Mucosa of descending colon (tissue), 3 donors: ENCODE results near the gene PPDPF. TPM values are rescaled to one million over a fixed set of nuclear protein-coding genes. Genes with fewer than 3 reads are reported as not detected.

Experiments used
- ATAC-seq: fragments of 200-7000 bp; cut with Tn5 transposase; one replicate; pipeline ENCODE4 v1.9.1; 2020; ENCODE audit warnings: mild to moderate bottlenecking, moderate library complexity
- DNase-seq, 3 donors: peaks; one replicate each; pipeline ENCODE4 v3.0.0-alpha.2; 2020
- H3K36me3 ChIP-seq: fragments of 200-600 bp; one replicate; pipeline ENCODE4 v1.8.0; 2021; ENCODE audit warnings: low read depth, mild to moderate bottlenecking
- H3K4me1 ChIP-seq: fragments of 200-600 bp; one replicate; pipeline ENCODE4 v1.8.0; 2021; ENCODE audit warnings: low read depth, mild to moderate bottlenecking
- H3K4me3 ChIP-seq: fragments of 200-600 bp; one replicate; pipeline ENCODE4 v1.8.0; 2021; ENCODE audit warnings: mild to moderate bottlenecking
- H3K9me3 ChIP-seq: fragments of 200-600 bp; one replicate; pipeline ENCODE4 v1.8.0; 2021; ENCODE audit warnings: mild to moderate bottlenecking
- CTCF ChIP-seq: fragments of 200-600 bp; IDR thresholded peaks from one replicate; pipeline ENCODE4 v1.8.0; 2022; ENCODE audit warnings: antibody characterized with exemption, mild to moderate bottlenecking
- intact Hi-C, 2 donors: fragments of 100-400 bp; cut with DNase I in 1 of 2; cut with micrococcal nuclease in 1 of 2; formaldehyde crosslinking; loops; one replicate each; pipeline versions ENCODE4 v1.11.0 to v1.11.1; 2022; cut with DNase I, micrococcal nuclease
- total RNA-seq, 3 donors: library from RNA; stranded (reverse); fragmentation: NEBNext Ultra II Directional in 2 of 3; extraction: Animal tissue kit (Norgen Biotek cat#: 25700) in 2 of 3; gene quantifications; one replicate each; pipeline versions ENCODE4 v1.2.1 to v1.2.4, GENCODE V29; 2021 to 2023
- donor health status: DM: no; HTN: no; CAD: no; lungs with moderate emphysema.
- donor health status: DM: no; HTN: no; CAD: no.
- donor health status: DM: no; HTN: yes; CAD: no.

The PPDPF gene
- total RNA-seq, 3 donors from 2014 or later: 263 to 672 (median 537) TPM

DNA sequence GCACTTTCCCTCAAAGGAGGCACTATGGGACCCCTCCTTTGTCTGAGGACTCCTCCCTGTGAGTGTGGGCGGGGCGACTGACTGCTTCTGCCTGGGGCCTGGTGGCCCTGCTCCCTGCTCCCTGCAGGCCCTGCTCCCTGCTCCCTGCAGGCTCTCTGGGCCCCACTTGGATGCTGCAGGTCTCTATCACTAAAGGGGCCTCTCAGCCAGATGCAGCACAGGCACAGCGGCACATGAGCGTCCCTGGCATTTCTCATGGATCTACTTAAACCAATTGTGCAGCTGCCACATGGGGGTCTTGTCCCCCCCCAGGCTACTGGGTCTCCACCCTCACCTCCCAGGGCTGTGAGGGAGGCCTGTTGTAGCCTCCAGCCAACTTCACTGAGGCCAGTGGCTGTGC, 29.5 kb upstream of the PPDPF start:
- Histone ChIP-seq H3K9me3 (no peaks in the 10 kb centered on the region), H3K4me3 (no peak overlapping the region), H3K4me1 (no peaks in the 10 kb centered on the region), H3K36me3 (no peaks in the 10 kb centered on the region)
- DNase-seq (no peak), ATAC-seq (no peak)
- no peak for TF ChIP-seq CTCF
- intact Hi-C loops: no loop called here

DNA sequence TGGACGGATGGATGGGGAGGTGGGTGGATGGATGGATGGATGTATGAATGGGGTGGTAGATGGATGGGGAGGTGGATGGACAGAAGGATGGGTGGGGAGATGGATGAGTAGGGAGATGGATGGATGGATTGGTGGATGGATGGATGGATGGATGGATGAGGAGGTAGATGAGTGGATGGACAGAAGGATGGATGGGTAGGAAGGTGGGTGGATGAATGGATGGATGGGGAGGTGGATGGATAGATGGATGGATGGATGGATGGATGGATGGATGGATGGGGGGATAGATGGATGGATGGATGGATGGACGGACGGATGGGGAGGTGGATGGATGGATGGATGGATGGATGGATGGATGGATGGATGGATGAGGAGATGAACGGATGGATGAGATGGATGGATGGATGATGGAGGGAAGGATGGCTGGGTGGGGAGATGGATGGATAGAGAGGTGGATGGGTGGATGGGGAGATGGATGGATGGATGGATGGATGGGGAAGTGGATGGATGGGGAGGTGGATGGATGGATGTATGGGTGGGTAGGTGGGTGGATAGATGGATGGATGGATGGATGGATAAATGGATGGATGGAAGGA, 28.8 kb upstream of the PPDPF start:
- Histone ChIP-seq H3K9me3 (no peaks in the 10 kb centered on the region), H3K4me1 (peaks cover 5% of the 10 kb centered on the region), H3K4me3 (no peak overlapping the region), H3K36me3 (no peaks in the 10 kb centered on the region)
- DNase-seq: no peak
- intact Hi-C loops: no loop called here
- ATAC-seq: no peak
- no peak for TF ChIP-seq CTCF

DNA sequence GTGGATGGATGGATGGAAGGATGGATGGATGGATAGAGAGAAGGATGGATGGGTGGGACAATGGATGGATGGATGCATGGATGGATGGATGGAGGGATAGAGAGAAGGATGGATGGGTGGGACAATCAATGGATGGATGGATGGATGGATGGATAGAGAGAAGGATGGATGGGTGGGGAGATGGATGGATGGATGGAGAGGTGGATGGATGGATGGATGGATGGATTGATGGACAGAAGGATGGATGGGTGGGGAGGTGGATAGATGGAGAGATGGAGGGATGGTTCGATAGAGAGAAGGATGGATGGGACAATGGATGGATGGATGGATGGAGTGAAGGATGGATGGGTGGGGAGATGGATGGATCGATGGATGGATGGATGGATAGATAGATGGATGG, 28.0 kb upstream of the PPDPF start:
- no peaks in the 10 kb centered on the region for H3K9me3 ChIP-seq
- intact Hi-C loops: no loop called here
- DNase-seq (no peak), ATAC-seq (no peak)
- H3K4me1 ChIP-seq: peaks cover 5% of the 10 kb centered on the region
- no peak overlapping the region for H3K4me3 ChIP-seq
- no peaks in the 10 kb centered on the region for H3K36me3 ChIP-seq
- TF ChIP-seq CTCF: no peak

DNA sequence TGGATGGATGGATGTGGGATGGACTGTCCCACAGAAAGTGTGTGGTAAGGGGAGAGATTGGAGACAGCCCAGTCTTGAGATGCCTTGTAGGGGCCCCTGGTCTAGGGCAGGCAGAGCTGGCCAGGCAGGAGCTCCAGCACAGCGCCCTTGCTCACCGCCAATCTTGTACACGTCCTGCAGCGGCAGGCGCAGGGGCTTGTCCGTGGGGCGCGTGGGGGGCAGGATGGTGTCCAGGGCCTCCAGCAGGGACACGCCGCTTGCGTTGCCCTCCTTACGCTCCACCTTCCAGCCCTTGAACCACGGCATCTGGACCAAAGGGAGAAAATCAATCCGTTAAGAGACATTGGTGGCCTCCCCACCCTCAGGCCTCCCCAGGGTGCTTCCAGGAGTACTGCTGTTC, 27.6 kb upstream of the PPDPF start:
- no peaks in the 10 kb centered on the region for H3K9me3 ChIP-seq
- H3K4me3 ChIP-seq: no peak overlapping the region
- TF ChIP-seq CTCF: no peak
- H3K4me1 ChIP-seq: peaks cover 5% of the 10 kb centered on the region
- no peak for ATAC-seq
- intact Hi-C loops: no loop called here
- DNase-seq: no peak
- no peaks in the 10 kb centered on the region for H3K36me3 ChIP-seq

- Histone ChIP-seq H3K4me1 (peaks cover 9% of the 10 kb centered on the region), H3K36me3 (no peaks in the 10 kb centered on the region), H3K9me3 (no peaks in the 10 kb centered on the region), H3K4me3 (no peak overlapping the region)
- intact Hi-C loops: no loop called here
- ATAC-seq (no peak), DNase-seq (no peak)
- no peak for TF ChIP-seq CTCF
Observed at GRCh38 chr20:63493563-63494020, 27.0 kb upstream of the PPDPF start.

DNA sequence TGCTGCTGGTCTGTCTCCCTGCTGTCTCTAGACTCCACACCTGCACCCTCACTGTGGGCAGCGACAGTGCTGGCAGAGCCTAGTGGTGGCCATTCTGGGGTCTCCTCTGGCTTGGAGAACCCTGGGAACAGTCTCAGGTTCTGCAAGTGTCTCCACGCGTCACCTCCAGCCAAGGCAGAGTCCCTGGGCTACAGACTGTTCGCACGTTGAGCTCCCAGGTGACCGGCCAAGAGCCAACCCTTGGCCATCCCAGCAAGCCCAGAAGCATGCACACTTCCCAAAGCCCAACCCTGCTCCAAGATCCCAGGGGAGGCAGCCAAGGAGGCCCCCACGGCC, 26.5 kb upstream of the PPDPF start:
- Histone ChIP-seq H3K4me3 (no peak overlapping the region), H3K9me3 (no peaks in the 10 kb centered on the region), H3K36me3 (no peaks in the 10 kb centered on the region), H3K4me1 (peaks cover 9% of the 10 kb centered on the region)
- TF ChIP-seq CTCF: no peak
- DNase-seq (no peak), ATAC-seq (no peak)
- intact Hi-C loops: no loop called here
